Activated T-cell treated with anti-CD3 and anti-CD28 coated beads for 48 hours (primary cell): Measurements from ENCODE around the gene SLC3A2.

ENCODE experiments used
- DNase-seq: peaks from one replicate; pipeline ENCODE4 v3.0.0-alpha.2; 2020; ENCODE audit warnings: low read depth

SLC3A2 gene

DNA sequence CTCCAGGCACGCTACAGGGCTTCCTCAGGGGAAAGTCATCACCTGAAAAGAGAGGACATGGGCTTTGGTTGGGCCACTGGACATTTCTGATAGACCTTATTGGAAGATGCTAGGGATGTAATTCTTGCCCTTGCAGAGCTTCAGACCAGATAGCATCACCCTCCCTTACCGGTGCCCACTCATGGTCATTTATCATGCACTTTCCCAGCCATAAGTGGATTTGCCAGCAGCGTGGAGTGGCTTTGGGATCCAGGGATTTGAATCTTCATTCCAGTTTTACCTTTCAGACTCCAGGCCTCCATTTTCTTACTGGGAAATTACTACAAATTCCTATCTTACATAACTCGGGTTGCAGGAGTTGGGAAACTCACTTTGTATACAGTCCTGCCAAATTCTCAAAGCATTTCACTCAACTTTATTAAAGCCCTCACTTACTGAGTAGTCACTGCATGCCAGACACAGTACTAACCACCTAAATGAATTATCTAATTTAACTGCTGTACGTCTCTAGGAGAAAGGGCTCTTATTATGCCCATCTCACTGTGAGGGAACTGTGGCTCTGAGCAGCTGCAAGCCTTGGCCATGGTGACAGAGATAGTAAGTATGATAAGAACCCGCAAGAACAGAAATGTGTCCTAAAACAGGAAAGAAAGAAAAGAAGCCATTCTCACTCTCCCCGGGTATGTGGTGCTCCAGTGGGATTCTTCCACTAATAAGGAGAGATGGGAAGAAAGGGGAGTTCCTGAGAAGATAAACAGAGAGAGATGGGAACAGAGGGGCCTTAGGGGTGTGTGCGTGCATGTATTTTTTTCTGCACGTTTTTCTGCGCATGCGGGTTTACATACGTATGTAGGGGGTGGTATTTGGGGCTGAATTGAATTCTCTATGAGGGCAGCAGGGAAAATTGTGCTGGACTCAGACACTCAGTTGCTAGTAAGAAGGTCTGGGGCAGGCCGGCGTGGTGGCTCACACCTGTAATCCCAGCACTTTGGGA, 30.7 kb downstream of the SLC3A2 start:
- no peak for DNase-seq

DNA sequence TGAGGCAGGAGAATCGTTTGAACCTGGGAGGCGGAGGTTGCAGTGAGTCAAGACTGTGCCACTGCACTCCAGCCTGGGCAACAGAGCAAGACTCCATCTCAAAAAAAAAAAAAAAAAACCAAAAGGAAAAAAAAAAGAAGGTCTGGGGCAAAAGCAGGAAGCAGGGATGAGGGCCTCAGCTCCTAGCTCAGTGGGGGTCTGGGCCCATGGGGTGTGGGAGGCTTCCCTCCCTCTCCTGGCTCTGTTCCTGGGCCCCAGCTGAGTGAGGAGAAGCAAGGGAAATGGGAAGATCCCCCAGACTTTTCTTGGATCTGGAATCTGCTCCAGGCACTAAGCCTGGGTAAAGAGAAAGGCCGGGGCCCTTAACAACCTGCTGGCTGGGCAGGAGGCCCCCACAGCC, 31.6 kb downstream of the SLC3A2 start:
- DNase-seq: no peak

DNA sequence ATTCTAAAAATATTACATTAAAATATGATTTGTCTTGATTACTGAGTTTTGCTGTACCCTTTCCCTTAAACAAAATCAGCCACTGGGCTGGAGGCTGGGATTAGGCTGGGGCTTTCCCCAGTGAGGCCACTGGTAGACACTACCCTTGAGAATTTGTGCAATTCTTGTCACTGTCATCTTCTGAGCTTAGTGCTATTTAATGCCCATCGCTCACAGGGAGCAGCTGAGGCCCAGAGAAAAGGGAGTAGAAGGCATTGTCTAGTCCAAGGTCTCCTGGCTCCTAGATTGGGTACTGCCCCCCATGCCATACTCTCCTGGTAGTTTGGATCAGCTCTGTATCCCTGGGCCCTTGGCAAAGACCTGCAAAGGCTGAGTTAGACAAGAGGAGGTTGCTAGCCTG, 33.7 kb downstream of the SLC3A2 start:
- DNase-seq: no peak

DNA sequence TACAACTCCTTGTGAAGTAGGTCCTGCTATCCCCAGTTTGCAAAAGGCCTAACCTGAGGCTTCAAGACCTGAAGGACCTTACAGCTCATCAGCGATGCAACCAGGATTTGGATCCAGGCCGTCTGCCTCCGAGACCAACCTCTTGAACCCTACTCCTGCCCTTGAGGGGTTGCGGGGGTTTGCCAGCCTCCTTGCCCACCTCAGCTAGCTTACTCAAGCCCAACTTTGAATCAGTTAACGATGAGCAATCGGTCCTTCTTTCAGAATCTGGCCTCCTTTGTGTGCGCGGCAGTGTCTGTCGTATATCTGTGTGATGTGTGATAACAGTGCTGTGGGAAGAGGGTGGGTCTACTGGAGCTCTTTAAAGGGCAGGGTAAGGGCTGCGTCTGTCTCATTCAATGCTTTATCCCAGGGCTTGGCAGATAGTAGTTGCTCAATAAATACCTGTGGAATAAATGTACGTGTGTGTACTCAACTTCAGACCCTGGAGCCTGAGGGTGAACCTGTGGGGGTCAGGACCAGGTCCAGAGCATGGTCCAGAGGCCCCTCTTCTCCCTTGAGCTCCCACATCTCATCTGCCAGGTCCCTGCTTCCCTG, 37.3 kb downstream of the SLC3A2 start:
- no peak for DNase-seq

DNA sequence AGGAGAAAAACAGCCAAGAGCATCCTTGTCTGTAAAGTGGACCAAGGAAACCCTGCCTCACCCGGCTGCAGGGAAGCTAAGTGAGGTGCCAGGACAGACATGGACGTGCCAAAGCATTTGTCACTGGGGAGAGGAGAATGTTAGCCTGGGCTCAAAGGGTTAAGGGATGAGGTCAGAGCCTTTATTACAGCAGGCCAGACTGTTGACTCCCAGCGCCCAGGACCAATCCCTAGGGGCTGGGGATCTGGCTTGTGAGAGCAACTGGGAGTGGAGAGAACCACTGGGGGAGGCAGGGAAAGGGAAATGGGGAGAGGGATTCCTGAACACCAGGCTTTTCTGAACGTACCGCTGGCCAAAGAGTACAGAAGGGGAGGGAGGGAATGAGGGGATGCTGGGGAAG, 37.8 kb downstream of the SLC3A2 start:
- no peak for DNase-seq

DNA sequence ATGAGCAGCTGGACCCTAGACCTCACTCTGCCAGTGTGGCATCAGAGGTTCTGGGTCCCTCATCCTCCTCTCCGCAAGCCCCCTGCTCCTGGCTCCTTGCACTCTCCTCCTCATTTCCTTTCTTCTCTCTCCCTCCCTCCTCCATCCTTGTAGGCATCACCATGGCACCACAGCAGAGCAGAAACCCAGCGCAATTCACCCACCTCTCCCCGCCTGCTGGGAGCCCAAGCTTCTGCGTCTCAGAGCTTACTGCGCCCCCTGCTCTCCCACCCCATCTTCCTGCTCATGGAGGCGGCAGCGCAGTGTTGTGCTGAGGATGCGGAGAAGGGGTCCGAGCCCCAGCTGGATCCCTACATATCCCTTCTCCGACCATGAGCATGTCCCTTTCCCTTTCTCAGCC, 38.8 kb downstream of the SLC3A2 start:
- DNase-seq: no peak

DNA sequence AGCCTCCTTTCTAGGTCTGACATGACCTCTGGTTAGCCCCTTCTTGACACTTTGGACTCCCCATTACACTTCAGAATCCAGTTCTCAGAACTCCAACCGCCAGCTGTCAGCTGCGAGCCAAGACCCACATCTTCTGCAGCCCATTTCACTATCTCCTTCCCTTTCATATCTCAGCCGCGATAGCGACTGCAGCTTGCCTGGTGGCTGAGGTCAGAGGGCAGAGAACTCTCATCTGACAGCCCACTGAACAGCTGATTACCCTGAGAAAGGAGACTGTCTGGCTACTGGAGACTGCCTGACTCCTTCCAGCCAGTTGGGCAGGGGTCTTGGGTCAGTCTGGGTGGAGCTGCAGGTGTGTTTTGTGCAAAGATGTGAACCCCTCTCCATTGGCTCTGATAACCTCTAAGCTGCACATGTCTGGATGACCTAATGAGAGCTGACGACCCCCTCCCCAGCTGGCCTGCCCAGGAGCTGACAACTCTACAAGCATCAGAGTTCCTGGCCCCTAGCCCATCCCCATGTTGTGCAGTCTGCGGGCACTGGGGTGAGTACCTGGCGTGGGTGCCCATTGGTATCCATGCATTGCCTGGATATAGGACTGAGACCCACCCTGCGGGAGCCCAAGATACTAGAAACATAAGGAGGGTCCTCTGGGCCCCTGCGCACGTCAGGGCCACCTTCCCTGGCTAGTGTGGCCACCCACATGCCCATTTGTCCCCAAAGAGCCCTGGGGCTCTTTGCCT, 39.4 kb downstream of the SLC3A2 start:
- no peak for DNase-seq

DNA sequence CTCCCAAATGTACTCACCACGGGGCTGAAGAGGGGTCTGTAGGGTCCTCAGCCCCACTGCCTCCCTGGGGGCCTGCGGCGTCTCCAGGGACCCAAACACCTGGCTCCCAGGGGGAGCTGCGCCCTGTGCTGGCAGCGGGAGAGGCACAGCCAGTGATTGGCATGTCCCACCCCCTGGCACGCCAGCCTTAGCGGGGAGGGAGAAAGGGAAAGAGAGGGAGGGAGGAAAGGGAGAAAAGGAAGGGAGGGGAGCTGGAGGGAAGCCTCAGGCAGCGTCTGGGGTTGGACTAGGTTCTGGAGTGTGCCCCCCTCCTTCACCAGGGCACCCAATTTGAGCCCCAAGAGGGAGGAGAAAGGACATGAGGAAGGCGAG, 40.5 kb downstream of the SLC3A2 start, which contains the start of gene CHRM1:
CHRM1 (minus strand) TSS at position 163 of the 372 bp plus-strand sequence. CDS start 10,263 bp downstream, outside the sequence.
- DNase-seq: no peak

DNA sequence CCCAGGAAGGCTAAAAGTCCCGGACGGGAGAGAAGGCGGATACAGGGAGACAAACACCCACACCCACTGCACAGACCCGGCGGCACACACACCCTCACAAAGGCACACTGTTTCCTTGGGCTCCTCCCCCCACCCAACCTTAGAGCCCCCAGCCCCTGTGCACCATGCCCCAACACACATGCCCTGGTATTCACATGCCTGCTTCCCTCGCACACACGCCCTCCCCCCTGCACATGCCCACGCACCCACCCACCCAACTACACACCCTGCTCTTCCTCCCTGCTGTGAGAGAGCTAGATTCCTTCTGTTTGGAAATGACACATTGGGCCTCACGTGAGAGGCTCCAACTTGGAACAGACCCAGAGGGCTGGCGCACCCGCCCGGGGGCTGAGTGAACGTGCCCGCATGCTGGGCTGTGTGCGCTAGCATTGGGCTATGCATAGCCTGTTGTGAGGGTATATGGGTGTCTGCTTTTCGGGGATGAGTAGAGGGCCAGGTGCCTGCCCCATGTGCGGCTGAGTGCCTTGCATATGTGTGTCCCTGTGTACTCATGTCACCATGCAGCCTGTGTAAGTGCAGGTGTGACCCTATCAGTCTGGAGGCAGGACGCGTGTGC, 41.0 kb downstream of the SLC3A2 start:
- DNase-seq: no peak

DNA sequence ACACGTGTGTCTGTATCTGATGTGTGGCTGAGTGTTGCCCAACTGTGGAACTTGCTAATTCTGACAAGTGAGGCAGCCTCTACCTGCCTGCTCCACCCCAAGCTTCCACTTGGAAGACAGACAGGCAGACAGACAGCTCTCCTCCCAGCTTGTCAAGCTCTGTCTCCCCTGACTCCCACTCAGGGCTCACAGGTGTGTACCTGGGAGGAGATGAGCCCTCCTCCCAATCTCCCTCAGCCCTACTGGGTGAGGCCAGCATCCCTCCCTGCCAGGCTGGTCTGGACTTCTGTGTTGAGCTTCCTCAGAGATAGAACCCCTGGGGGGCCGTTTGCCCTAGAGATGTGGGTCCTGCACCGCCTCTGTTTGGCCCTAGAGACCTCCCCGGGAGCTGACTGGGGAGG, 41.5 kb downstream of the SLC3A2 start:
- DNase-seq: no peak

DNA sequence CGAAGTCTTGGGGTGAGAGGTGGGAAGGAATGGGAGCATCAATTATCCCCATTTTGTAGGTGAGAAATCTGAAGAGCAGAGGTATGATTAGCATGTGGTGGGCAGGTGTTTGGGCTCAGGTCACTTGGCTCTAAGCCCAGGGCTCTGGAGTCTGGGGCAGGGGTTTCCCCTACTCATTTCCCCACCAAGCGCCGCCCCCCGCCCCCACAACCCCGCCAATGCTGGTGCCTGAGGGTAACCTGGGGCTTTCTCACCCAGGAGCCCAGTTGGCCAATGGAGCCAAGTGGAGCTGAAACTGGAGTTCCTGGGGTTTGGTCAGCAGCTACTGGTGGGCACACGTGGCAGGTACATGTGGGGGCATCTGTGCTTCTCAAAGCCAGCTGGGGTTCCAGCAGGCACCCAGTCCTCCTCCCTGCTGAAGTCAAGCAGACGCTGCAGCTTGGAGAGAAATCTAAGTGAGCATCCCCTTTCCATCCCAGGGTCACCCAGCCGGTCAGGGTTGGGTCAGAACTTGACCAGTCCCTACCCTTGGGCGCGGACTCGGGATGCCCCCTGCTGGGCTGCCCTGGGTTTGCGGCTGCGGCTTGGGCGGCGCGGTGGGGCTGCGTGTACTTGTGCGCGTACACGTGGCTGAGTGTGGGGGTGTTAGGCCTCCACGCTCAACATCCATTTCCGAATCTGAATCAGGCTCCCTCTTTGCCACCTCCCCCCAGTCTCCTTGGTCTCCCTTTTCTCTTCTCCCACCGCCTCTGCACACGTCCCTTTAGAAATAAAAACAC, 42.1 kb downstream of the SLC3A2 start:
- peak; percentile 44 for DNase-seq

DNA sequence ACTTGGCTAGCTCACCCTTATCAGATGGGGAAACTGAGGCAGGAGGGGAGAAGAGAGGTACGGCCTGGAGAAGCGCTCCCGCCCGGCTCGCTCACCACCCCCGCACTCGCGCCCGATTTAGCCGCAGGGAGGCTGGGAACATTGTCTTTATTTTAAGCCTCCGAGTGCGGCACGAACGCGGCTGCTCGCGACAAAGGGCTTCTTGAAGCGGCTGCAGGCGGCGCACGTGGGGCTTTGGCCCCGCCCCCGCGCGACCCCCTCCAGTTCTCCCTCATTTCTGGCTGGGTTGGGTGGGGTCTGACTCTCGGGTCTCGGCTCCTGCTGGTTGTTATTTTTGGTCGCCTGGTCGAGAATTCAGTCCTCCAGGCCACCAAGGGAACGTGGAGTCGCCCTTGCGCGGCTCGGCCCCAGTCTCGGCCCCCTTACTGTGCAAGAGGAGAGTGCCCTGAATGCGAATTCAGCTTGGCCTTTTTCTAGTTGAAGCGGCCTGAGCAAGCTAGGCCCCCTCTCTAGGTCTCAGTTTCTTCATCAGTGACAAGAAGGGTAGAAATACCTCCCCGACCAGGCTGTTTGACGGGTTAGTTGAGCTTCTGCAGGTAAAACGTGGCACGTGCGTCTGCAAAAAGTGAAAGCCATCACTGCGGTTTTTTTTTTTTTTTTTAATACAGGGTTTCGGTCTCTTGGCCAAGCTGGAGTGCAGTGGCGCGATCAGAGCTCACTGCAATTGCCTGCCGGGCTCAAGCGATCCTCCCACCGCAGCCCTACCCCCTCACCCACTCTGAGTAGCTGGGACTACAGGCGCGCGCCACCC, 43.1 kb downstream of the SLC3A2 start:
- DNase-seq: no peak

DNA sequence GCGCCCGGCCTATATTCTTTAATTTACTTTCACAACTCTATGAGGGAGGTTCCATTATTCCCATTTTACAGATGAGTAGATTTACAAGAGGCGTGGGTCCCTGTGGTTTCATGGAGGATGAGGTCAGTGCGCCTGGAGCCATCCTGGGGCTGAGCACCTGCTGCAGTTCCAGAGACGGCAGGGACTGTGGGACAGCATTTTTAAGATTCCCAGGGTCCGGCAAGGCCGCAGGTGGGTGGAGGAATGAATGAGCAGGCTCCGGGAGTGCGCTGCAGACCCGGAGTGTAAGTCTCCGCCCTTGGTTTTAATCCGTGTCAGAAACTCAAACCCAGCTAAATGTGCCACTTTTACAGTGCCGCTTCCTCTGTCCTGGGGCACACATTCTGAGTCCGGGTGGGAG, 44.6 kb downstream of the SLC3A2 start:
- DNase-seq: no peak

DNA sequence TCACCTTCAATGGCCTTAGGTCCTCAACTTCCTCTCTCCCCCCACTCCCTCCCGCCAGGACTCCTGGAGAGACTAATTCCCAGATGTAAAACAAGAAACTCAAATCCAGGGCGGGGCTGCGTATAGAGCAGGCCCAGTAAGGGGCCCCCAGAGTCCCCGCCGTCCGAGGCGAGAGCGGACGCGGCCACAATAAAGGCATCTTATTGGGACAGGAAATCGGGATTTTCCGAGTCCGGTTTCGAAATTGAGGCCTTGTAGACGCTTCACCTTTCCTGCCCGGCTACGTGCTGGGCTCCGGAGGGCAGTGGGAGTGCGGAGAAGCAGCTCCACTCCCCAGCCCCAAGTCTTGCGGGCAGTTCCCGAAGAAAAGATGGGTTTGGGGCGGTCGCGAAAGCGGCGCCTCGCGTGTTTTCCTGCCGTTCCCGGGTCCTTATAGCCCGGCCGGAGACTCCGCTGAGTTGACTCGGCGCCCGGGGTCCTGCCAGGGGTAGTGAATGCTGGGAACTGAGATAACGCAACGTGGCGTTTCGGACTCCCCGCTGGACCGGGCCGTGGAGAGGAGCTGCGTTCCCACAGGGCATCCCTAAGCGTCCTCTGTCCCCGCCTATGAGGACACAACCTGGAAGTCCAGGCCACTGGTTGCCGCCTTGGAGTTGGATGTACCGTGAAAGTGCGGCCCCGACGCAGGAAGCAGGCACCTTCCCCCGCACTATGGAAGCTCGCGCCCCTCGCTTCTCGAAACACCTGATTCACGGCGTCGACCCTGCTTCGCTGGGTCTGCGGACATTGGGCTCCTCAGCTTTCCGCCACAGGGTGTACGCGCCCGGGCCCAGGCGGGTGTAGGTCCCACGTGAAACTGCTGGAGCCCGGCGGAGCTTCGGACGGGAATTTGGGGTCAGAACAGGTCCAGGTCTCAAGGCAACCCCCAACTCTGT, 45.3 kb downstream of the SLC3A2 start:
- no peak for DNase-seq

DNA sequence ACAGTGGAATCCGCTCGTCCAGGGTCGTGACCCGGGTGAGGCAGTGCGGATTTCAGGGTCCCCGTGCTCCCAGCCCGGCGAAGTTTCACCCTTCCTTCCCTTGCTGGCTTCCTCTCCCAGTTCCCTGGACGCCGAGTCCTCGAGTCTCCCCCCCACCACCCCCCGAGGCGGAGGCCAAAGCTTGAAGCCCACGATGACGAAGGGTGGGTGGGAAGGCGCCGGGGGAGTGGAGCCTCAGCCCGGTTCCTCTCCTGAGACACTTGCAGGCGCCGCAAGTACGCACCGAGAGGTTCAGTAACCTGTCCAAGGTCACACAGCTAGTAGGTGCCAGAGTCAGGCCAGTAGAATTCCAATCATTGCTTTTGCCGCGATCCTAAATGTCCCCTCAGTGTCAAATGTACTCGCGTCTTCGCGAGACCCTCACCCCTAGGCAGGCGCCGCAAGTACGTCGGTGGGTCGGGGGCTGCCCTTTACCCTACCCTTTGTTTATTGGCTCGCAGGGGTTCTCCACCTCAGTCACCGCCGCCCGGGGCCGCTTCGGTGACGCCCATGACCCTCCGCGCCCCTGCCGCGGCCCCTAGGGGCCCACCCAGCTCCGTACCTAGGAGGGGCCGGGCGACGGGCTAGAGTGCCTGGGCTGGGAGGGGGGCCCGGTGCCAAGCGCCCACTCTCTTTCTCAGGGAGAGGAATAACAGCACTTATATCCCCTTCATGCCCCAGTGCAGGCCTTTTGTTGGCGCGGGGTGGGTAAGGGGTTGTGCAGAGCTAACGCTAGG, 46.2 kb downstream of the SLC3A2 start:
- DNase-seq: no peak

DNA sequence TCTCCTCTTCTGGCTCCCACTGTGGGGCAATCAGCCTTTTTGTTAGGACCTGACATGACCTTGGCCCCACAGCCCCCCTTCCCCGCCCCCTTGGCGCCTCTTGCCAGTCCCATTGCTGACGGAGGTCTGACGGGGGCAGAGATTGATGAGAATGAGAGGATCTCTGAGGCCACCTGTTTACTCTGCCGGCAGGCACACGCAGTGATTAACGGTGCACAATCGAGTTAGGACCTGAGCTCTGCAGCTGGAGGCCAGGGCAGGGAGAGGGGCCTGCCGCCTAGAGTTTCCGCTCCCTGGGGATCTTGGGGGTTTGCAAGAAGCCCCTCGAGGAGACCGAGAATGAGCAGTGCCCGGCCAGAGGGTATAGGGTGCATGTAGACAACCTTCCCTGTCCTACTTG, 47.3 kb downstream of the SLC3A2 start:
- DNase-seq: no peak

DNA sequence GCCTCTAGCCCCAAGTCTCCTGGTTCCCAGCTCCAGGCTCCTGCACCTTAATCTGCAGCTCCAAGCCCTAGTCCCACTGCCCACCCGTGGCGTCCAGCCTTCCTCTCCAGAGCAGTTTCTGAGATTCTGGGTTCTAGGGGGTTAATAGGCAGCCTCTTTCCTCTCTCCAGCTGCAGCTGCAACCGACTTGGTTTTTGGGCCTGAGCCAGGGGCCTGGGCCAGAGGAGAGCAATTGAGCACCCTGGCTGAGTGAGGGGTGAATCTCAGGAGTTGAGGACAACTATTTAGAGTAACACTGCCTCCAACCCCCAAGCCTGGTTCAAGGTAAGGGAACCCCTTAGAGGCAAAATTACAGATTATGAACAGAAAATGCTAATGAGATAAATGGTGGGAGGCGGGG, 49.5 kb downstream of the SLC3A2 start:
- DNase-seq: no peak

DNA sequence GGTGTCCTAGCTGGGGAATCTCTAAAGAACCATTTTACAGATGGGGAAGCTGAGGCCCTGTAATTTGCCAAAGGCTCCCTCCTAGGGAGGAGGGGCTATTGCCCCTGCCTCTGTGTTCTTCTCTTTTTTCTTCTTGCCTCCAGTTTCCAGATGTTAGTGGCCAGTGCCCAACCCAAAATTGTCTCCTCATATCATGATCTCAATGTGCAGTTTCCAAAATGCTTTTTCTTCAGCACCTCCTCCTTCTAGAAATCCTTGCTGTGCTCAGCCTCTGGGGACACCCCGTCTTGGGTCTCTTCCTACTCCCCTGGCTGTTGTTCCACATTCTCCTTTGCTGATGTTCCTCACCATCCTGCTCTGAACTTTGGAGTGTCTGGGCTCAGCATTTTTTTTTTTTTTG, 50.0 kb downstream of the SLC3A2 start:
- DNase-seq: no peak
